K562 (cell line): ENCODE results near the gene LPA. TPM values are rescaled to one million over a fixed set of nuclear protein-coding genes. Genes with fewer than 3 reads are reported as not detected.
A peak's percentile ranks its signal among the peaks of the same experiment; 100 is the strongest.

Experiments
- BDP1 ChIP-seq: IDR thresholded peaks from 3 replicates; pipeline ENCODE4 v1.6.1; 2011; ENCODE audit not compliant: insufficient read length, insufficient read depth
- CCNT2 ChIP-seq: IDR thresholded peaks from 2 replicates; pipeline ENCODE4 v1.6.1; 2011; ENCODE audit warnings: borderline replicate concordance, low read depth, mild to moderate bottlenecking, moderate library complexity, mixed read lengths, low read length; ENCODE audit not compliant: insufficient read length; ENCODE audit errors: extremely low read depth
- CEBPG ChIP-seq, 3 experiments: fragments of 200-800 bp in 1 of 3; sonication (Bioruptor generic) in 1 of 3; sonication (generic) in 1 of 3; formaldehyde crosslinking in 1 of 3; IDR thresholded peaks in 2 of 3; conservative IDR thresholded peaks in 1 of 3; 2 replicates each; pipeline versions ENCODE4 v1.6.1 to v1.8.0; 2016 to 2022; ENCODE audit warnings: missing compliant biosample characterization in 2 of 3, missing genetic modification characterization in 2 of 3, mild to moderate bottlenecking in 1 of 3, missing genetic modification reagents in 1 of 3
- ESRRA ChIP-seq: fragments of 450-650 bp; IDR thresholded peaks from 2 replicates; pipeline ENCODE4 v1.6.1; 2014; ENCODE audit warnings: low read depth, mild to moderate bottlenecking, moderate library complexity, borderline replicate concordance
- MBD1 ChIP-seq: fragments of 250-450 bp; sonication (Bioruptor Pico); IDR thresholded peaks from 2 replicates; pipeline ENCODE4 v1.8.0; 2022; ENCODE audit warnings: inconsistent platforms
- MITF ChIP-seq: IDR thresholded peaks from 2 replicates; pipeline ENCODE4 v1.6.1; 2014; ENCODE audit warnings: antibody characterized with exemption
- RBM17 ChIP-seq: fragments of 200-400 bp; formaldehyde crosslinking; IDR thresholded peaks from 2 replicates; pipeline ENCODE4 v1.6.1; 2017; ENCODE audit warnings: low read depth, mild to moderate bottlenecking, low read length, borderline replicate concordance
- STAT5B ChIP-seq: fragments of 250-450 bp; sonication (Bioruptor Pico); IDR thresholded peaks from 2 replicates; pipeline ENCODE4 v1.8.0; 2021; ENCODE audit warnings: mild to moderate bottlenecking, inconsistent platforms
- TCF7 ChIP-seq: sonication (generic); IDR thresholded peaks from 2 replicates; pipeline ENCODE4 v1.6.1; 2016; ENCODE audit warnings: antibody characterized with exemption, borderline replicate concordance
- YY1 ChIP-seq, 3 experiments: IDR thresholded peaks; 2 replicates each; pipeline ENCODE4 v1.6.1; 2011; ENCODE audit warnings: low read length in 2 of 3, mild to moderate bottlenecking in 2 of 3, moderate library complexity in 2 of 3, borderline replicate concordance in 1 of 3, control low read depth in 1 of 3, low read depth in 1 of 3; ENCODE audit not compliant: insufficient read depth in 3 of 3, insufficient replicate concordance in 2 of 3, control insufficient read depth in 1 of 3, insufficient read length in 1 of 3; ENCODE audit errors: extremely low read depth in 1 of 3
- ZBTB26 ChIP-seq: fragments of 450-650 bp; formaldehyde crosslinking; IDR thresholded peaks from 2 replicates; pipeline ENCODE4 v1.4.0; 2022; ENCODE audit warnings: missing genetic modification characterization
- ZBTB9 ChIP-seq: fragments of 450-650 bp; formaldehyde crosslinking; IDR thresholded peaks from 2 replicates; pipeline ENCODE4 v1.4.0; 2020; ENCODE audit warnings: mild to moderate bottlenecking, moderate library complexity
- ZNF263 ChIP-seq: sonication (generic); formaldehyde crosslinking; IDR thresholded peaks from 2 replicates; pipeline ENCODE4 v1.8.0; 2022; ENCODE audit warnings: mild to moderate bottlenecking, missing genetic modification reagents, borderline replicate concordance
- ZNF778 ChIP-seq: fragments of 450-650 bp; formaldehyde crosslinking; IDR thresholded peaks from 2 replicates; pipeline ENCODE4 v1.4.0; 2020; ENCODE audit warnings: mild to moderate bottlenecking, moderate library complexity
- polyA plus RNA-seq, 8 experiments: library from polyadenylated mRNA; depleted of rRNA in 4 of 8; stranded (reverse) in 5 of 8; unstranded in 3 of 8; fragments of >200 nt; fragmentation: Nextera tagmentation in 2 of 8; fragmentation: Illumina TruSeq in 1 of 8; extraction: Ambion mirVana in 2 of 8; extraction: Trizol in 1 of 8; gene quantifications; 2 replicates each; pipeline versions ENCODE4 v1.2.1 to v1.2.3, GENCODE V29; 2011 to 2014; ENCODE audit warnings: inconsistent platforms in 1 of 8, missing spikeins in 1 of 8
- total RNA-seq, 7 experiments: library from RNA; depleted of rRNA in 6 of 7; stranded (reverse); fragments of >200 nt in 6 of 7; fragmentation: Illumina TruSeq in 2 of 7; extraction: Trizol in 2 of 7; gene quantifications; 2 replicates each; pipeline versions ENCODE4 v1.2.1 to v1.2.3, GENCODE V29; 2011 to 2021; ENCODE audit warnings: low replicate concordance in 1 of 7
- TF ChIP-seq, protein P1 (sequence below): fragments of 450-650 bp; IDR thresholded peaks from 2 replicates; pipeline ENCODE4 v1.6.1; 2016; ENCODE audit warnings: low read depth, mild to moderate bottlenecking, moderate library complexity
- TF ChIP-seq, protein P2 (sequence below): IDR thresholded peaks from 2 replicates; pipeline ENCODE4 v1.6.1; 2012; ENCODE audit warnings: low read depth, low read length, improper control_type of control experiment, borderline replicate concordance

The LPA gene
- total and polyA plus RNA-seq, 9 of the 15 experiments (the other 6 are each of a cell fraction or from before 2014, with no cell fraction given) = 0.01 to 0.18 (median 0.07) TPM; not detected in 6

DNA sequence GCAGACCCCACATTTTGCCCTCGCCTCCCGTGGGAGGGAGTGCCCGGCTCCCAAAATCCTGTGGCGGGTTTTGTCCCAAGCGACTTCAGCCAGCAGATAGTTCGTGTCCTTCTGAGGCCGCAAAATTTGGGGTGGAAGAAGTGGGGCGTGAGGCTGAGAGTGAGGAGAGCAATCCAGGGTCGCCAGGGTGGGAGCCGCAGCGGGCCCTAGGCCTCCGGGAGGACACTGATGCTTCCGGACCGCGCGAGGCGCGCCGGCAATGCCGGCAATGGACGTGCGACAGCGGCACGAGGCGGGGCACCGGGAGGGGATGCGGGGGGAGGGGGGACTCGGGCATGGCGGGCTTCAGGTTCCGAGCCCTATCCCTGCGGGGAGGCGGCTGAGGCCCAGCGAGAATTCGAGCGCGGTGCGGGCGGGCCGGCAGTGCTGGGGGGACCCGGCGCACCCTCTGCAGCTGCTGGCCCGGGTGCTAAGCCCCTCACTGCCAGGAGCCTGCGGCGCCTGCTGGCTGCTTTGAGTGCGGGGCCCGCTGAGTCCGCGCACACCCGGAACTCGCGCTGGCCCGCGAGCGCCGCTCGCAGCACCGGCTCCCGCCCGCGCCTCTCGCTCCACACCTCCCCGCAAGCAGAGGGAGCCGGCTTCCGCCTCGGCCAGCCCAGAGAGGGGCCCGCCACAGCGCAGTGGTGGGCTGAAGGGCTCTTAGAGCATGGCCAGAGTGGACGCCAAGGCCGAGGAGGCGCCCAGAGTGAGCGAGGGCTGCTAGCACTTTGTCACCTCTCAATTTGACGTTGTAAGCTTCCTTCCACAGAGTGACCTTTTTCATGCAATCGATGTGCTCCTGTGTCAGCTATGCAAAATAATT is 143.8 kb downstream of the LPA start (continued):
- no peak for TF ChIP-seq ZBTB9 (CRISPR knock-in tag)
- TF ChIP-seq, protein P1, sequence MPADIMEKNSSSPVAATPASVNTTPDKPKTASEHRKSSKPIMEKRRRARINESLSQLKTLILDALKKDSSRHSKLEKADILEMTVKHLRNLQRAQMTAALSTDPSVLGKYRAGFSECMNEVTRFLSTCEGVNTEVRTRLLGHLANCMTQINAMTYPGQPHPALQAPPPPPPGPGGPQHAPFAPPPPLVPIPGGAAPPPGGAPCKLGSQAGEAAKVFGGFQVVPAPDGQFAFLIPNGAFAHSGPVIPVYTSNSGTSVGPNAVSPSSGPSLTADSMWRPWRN = no peak
- TF ChIP-seq ZNF263 (CRISPR knock-in tag) = no peak; the same call in 1 of the 2 replicates
- TF ChIP-seq, protein P2, sequence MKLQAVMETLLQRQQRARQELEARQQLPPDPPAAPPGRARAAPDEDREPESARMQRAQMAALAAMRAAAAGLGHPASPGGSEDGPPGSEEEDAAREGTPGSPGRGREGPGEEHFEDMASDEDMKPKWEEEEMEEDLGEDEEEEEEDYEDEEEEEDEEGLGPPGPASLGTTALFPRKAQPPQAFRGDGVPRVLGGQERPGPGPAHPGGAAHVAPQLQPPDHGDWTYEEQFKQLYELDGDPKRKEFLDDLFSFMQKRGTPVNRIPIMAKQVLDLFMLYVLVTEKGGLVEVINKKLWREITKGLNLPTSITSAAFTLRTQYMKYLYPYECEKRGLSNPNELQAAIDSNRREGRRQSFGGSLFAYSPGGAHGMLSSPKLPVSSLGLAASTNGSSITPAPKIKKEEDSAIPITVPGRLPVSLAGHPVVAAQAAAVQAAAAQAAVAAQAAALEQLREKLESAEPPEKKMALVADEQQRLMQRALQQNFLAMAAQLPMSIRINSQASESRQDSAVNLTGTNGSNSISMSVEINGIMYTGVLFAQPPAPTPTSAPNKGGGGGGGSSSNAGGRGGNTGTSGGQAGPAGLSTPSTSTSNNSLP = no peak
- no peak for TF ChIP-seq RBM17
- no peak for TF ChIP-seq ZBTB26 (CRISPR knock-in tag)
- TF ChIP-seq YY1 (IDR thresholded peaks at IDR 0.05; ENCODE audit: borderline replicate concordance in 1 of 3, control insufficient read depth in 1 of 3, extremely low read depth in 1 of 3, insufficient read depth in 3 of 3, insufficient read length in 1 of 3, insufficient replicate concordance in 2 of 3, low read depth in 1 of 3, low read length in 2 of 3) = peak in 2 of 3 experiments; percentile 35 to 71
- TF ChIP-seq MITF = peak; percentile 25; the same call in 1 of the 2 replicates
- TF ChIP-seq STAT5B (CRISPR knock-in tag) = no peak
- no peak for TF ChIP-seq CEBPG (CRISPR knock-in tag; IDR thresholded peaks at IDR 0.05)
- no peak for TF ChIP-seq CEBPG (tag; conservative IDR thresholded peaks at IDR 0.05 in 1 of 2, IDR thresholded peaks at IDR 0.05 in 1 of 2)
- TF ChIP-seq ZNF778 = no peak
- no peak for TF ChIP-seq MBD1 (CRISPR knock-in tag)
- TF ChIP-seq BDP1 = no peak
- no peak for TF ChIP-seq ESRRA
- TF ChIP-seq TCF7 = peak; percentile 45; the same call in 1 of the 2 replicates
- TF ChIP-seq CCNT2 = peak; percentile 64
